ENCODE results near the gene MCRIP1. TPM values are rescaled to one million over a fixed set of nuclear protein-coding genes. Genes with fewer than 3 reads are reported as not detected.

The MCRIP1 gene
- total and polyA plus RNA-seq, 9 of the 15 experiments (the other 6 are each of a cell fraction or from before 2014, with no cell fraction given), result 0.39 to 35.8 (median 9.7) TPM

- TF ChIP-seq FOXJ3 (CRISPR knock-in tag; IDR thresholded peaks at IDR 0.05), result no peak
- TF ChIP-seq RBBP5 (IDR thresholded peaks at IDR 0.05; ENCODE audit: borderline replicate concordance, insufficient read depth, low read length, poor library complexity, severe bottlenecking), result peak; percentile 73
- TF ChIP-seq GATAD2A (IDR thresholded peaks at IDR 0.05), result peak; percentile 98
- 0 out of 2 replicates have a peak, but pooled peaks have one; percentile 65 for TF ChIP-seq ZNF644 (tag; IDR thresholded peaks at IDR 0.05; ENCODE audit: low read depth)
- 0 out of 2 replicates have a peak, but pooled peaks have one; percentile 30 for TF ChIP-seq NKRF (IDR thresholded peaks at IDR 0.05; ENCODE audit: borderline replicate concordance)
- TF ChIP-seq SMAD3 (CRISPR knock-in tag; conservative IDR thresholded peaks at IDR 0.05), result peak; percentile 15; the same call in 1 of the 2 replicates
- TF ChIP-seq PHB (CRISPR knock-in tag; IDR thresholded peaks at IDR 0.05), result peak; percentile 92; the same call in 1 of the 2 replicates
- no peak for TF ChIP-seq HMG20A (CRISPR knock-in tag; conservative IDR thresholded peaks at IDR 0.05)
- peak; percentile 13 for TF ChIP-seq ZNF232 (CRISPR knock-in tag; IDR thresholded peaks at IDR 0.05)
- peak; percentile 87 for TF ChIP-seq ERF (CRISPR knock-in tag; IDR thresholded peaks at IDR 0.05)
- TF ChIP-seq YBX1 (IDR thresholded peaks at IDR 0.05), result no peak
- peak in 1 of 2 experiments; percentile 83; a peak in 2 of 4 replicates for TF ChIP-seq HDAC1 (IDR thresholded peaks at IDR 0.05)
- TF ChIP-seq FOSL1 (tag; conservative IDR thresholded peaks at IDR 0.05), result peak; percentile 64
- no peak for TF ChIP-seq ZBED1 (IDR thresholded peaks at IDR 0.05)
- TF ChIP-seq ESRRB (CRISPR knock-in tag; IDR thresholded peaks at IDR 0.05; ENCODE audit: borderline replicate concordance), result no peak
- TF ChIP-seq CBX2 (IDR thresholded peaks at IDR 0.05; ENCODE audit: insufficient read depth, low read length, poor library complexity, severe bottlenecking), result no peak
- TF ChIP-seq SMARCE1 (IDR thresholded peaks at IDR 0.05), result no peak
- peak; percentile 100 for TF ChIP-seq GATAD2B (IDR thresholded peaks at IDR 0.05; ENCODE audit: borderline replicate concordance)
- peak; percentile 46; the same call in 1 of the 2 replicates for TF ChIP-seq ZNF431 (CRISPR knock-in tag; IDR thresholded peaks at IDR 0.05)
- TF ChIP-seq ZBTB12 (CRISPR knock-in tag; IDR thresholded peaks at IDR 0.05), result no peak
- peak; percentile 96; the same call in 1 of the 2 replicates for TF ChIP-seq ZC3H4 (CRISPR knock-in tag; IDR thresholded peaks at IDR 0.05; ENCODE audit: borderline replicate concordance)
- peak; percentile 63; the same call in 1 of the 2 replicates for TF ChIP-seq TFAP4 (CRISPR knock-in tag; IDR thresholded peaks at IDR 0.05; ENCODE audit: borderline replicate concordance)
- 0 out of 4 replicates have a peak, but pooled peaks of 1 of the 2 experiments have one; percentile 4 for TF ChIP-seq RCOR1 (IDR thresholded peaks at IDR 0.05; ENCODE audit: borderline replicate concordance in 1 of 2, low read depth in 2 of 2, low read length in 2 of 2)
- TF ChIP-seq WHSC1 (IDR thresholded peaks at IDR 0.05; ENCODE audit: low read length), result no peak
These were observed 38.5 kb upstream of the MCRIP1 start (continued) for GRCh38 chr17:81871387-81872230.

Measured in K562 (cell line).